ENCODE measurements around the gene CPXM1. TPM values are rescaled to one million over a fixed set of nuclear protein-coding genes. Genes with fewer than 3 reads are reported as not detected.

CPXM1 gene
- total RNA-seq, 2 donors from 2014 or later: 7.4 to 35.5 TPM

- WGBS: 96% methylated on average over 2 of the region's 2 CpGs
- intact Hi-C loops (cut with DNase I): no loop called here
- H3K27me3 ChIP-seq (replicated peaks; ENCODE audit: insufficient read depth): peaks cover 2% of the 10 kb centered on the region
These were observed 25.3 kb upstream of the CPXM1 start for GRCh38 chr20:2825761-2826160.

GRCh38 chr20:2822073-2822472 is 21.6 kb upstream of the CPXM1 start:
- Histone ChIP-seq H3K27me3 (replicated peaks; ENCODE audit: insufficient read depth) (peaks cover 8% of the 10 kb centered on the region), H3K27ac (no peak overlapping the region), H3K36me3 (no peaks in the 10 kb centered on the region), H3K4me3 (no peak overlapping the region), H3K4me1 (replicated peaks) (no peaks in the 10 kb centered on the region), H3K9me3 (no peaks in the 10 kb centered on the region)
- 33% methylated on average over 5 of the region's 5 CpGs for WGBS
- intact Hi-C loops (cut with DNase I): no loop called here
- DNase-seq (ENCODE audit: low spot score): no peak
- no peak for TF ChIP-seq CTCF (IDR thresholded peaks at IDR 0.05)
- TF ChIP-seq POLR2AphosphoS5 (IDR thresholded peaks at IDR 0.05): no peak

More at GRCh38 chr20:2825761-2826160, 25.3 kb upstream of the CPXM1 start:
- no peaks in the 10 kb centered on the region for H3K36me3 ChIP-seq
- no peak for DNase-seq (ENCODE audit: low spot score)
- no peak for TF ChIP-seq CTCF (IDR thresholded peaks at IDR 0.05)
- no peak for TF ChIP-seq POLR2AphosphoS5 (IDR thresholded peaks at IDR 0.05)
- TF ChIP-seq POLR2A (IDR thresholded peaks at IDR 0.05): no peak
- no peaks in the 10 kb centered on the region for H3K9me3 ChIP-seq
- H3K4me1 ChIP-seq (replicated peaks): no peaks in the 10 kb centered on the region
- no peak overlapping the region for H3K4me3 ChIP-seq
- no peak overlapping the region for H3K27ac ChIP-seq

- 38% methylated on average over 66 of the region's 68 CpGs for WGBS
- Histone ChIP-seq H3K27me3 (replicated peaks; ENCODE audit: insufficient read depth) (peaks cover 8% of the 10 kb centered on the region), H3K9me3 (no peaks in the 10 kb centered on the region), H3K36me3 (no peaks in the 10 kb centered on the region), H3K4me3 (no peak overlapping the region), H3K27ac (no peak overlapping the region), H3K4me1 (replicated peaks) (no peaks in the 10 kb centered on the region)
- intact Hi-C loops (cut with DNase I): no loop called here
- TF ChIP-seq CTCF (IDR thresholded peaks at IDR 0.05) (no peak), POLR2A (IDR thresholded peaks at IDR 0.05) (no peak), POLR2AphosphoS5 (IDR thresholded peaks at IDR 0.05) (no peak)
- no peak for DNase-seq (ENCODE audit: low spot score)
These were observed 20.8 kb upstream of the CPXM1 start for GRCh38 chr20:2820896-2821869.

- H3K4me1 ChIP-seq (replicated peaks): no peaks in the 10 kb centered on the region
- intact Hi-C loops (cut with DNase I): no loop called here
- WGBS: 46% methylated on average over 32 of the region's 32 CpGs
- TF ChIP-seq POLR2AphosphoS5 (IDR thresholded peaks at IDR 0.05): no peak
- no peak for TF ChIP-seq CTCF (IDR thresholded peaks at IDR 0.05)
- no peak for TF ChIP-seq POLR2A (IDR thresholded peaks at IDR 0.05)
- H3K27ac ChIP-seq: no peak overlapping the region
- H3K9me3 ChIP-seq: no peaks in the 10 kb centered on the region
- H3K27me3 ChIP-seq (replicated peaks; ENCODE audit: insufficient read depth): peaks cover 8% of the 10 kb centered on the region
- H3K36me3 ChIP-seq: no peaks in the 10 kb centered on the region
- H3K4me3 ChIP-seq: no peak overlapping the region
- DNase-seq (ENCODE audit: low spot score): no peak
These were observed 19.9 kb upstream of the CPXM1 start for GRCh38 chr20:2820084-2820895.

Measured in prostate gland (tissue), 2 donors.